Endothelial cell of umbilical vein (primary cell): ENCODE data around the gene TGM6. TPM values are rescaled to one million over a fixed set of nuclear protein-coding genes. Genes with fewer than 3 reads are reported as not detected.

Experiments used
- BruUV-seq: library from RNA; stranded (reverse); fragments of 400-500 nt; replicated peaks from 2 replicates; lab custom pipeline; 2021; lab: Mats Ljungman, UMichigan
- CTCF ChIA-PET: fragments of 300-600, 350-600 bp; sonication (Branson Sonifier 250); formaldehyde crosslinking; loops from one replicate; lab custom pipeline; 2021; ENCODE audit warnings: antibody characterized with exemption, inconsistent platforms; lab: Charles Lee
- POLR2A ChIA-PET: fragments of 300-600, 350-600 bp; sonication (Branson Sonifier 250); formaldehyde crosslinking; loops from one replicate; lab custom pipeline; 2021; ENCODE audit warnings: antibody characterized with exemption, inconsistent platforms; lab: Charles Lee
- DNase-seq: peaks from one replicate; pipeline ENCODE4 v3.0.0-alpha.2; 2011; ENCODE audit warnings: low read depth, low spot score
- FAIRE-seq: peaks from 2 replicates; lab custom pipeline; 2011; peaks lifted over from hg19 to GRCh38; lab: Jason Lieb, UNC
- H2AFZ ChIP-seq: 2 replicates; pipeline ENCODE4 v1.6.0; 2012; ENCODE audit warnings: low read depth, low read length, control low read depth, inconsistent platforms
- H3K27ac ChIP-seq: 2 replicates; pipeline ENCODE4 v1.5.1; 2011; ENCODE audit warnings: low read depth, mild to moderate bottlenecking, control low read depth, low read length, moderate library complexity; ENCODE audit not compliant: insufficient read depth
- H3K27me3 ChIP-seq, 2 experiments: 2 replicates each; pipeline versions ENCODE4 v1.6.0 to v1.6.1; 2011; ENCODE audit warnings: low read length in 2 of 2, mixed read lengths in 1 of 2; ENCODE audit not compliant: control insufficient read depth in 2 of 2, insufficient read depth in 2 of 2
- H3K36me3 ChIP-seq, 2 experiments: 2 replicates in 1 of 2; 3 replicates in 1 of 2; pipeline ENCODE4 v1.5.1; 2011; ENCODE audit warnings: low read length in 2 of 2, mild to moderate bottlenecking in 1 of 2, moderate library complexity in 1 of 2; ENCODE audit not compliant: control insufficient read depth in 2 of 2, insufficient read depth in 2 of 2; ENCODE audit errors: extremely low read depth in 1 of 2
- H3K4me1 ChIP-seq: 3 replicates; pipeline ENCODE4 v1.5.1; 2011; ENCODE audit warnings: mild to moderate bottlenecking, low read length; ENCODE audit not compliant: control insufficient read depth, insufficient read depth; ENCODE audit errors: extremely low read depth
- H3K4me2 ChIP-seq: 2 replicates; pipeline ENCODE4 v1.6.1; 2011; ENCODE audit warnings: low read length, control low read depth, mixed read lengths; ENCODE audit not compliant: insufficient read depth
- H3K4me3 ChIP-seq, 3 experiments: fragments of 200-600 bp in 1 of 3; sonication (generic), shearing (Covaris generic) in 1 of 3; replicated peaks in 1 of 3; 2 replicates each; pipeline ENCODE4 v1.5.1; 2011 to 2016; ENCODE audit warnings: control low read depth in 3 of 3, low read length in 3 of 3, mild to moderate bottlenecking in 2 of 3, inconsistent platforms in 1 of 3, low read depth in 1 of 3, moderate library complexity in 1 of 3; ENCODE audit not compliant: insufficient read depth in 1 of 3
- H3K79me2 ChIP-seq: 2 replicates; pipeline ENCODE4 v1.6.0; 2012; ENCODE audit warnings: low read length, inconsistent platforms; ENCODE audit not compliant: control insufficient read depth, insufficient read depth
- H3K9ac ChIP-seq: replicated peaks from 2 replicates; pipeline ENCODE3; 2011; ENCODE audit warnings: low read length, control low read depth; ENCODE audit not compliant: insufficient read depth; ENCODE audit errors: extremely low read depth
- H3K9me1 ChIP-seq: replicated peaks from 3 replicates; pipeline ENCODE4 v1.6.0; 2011; ENCODE audit warnings: mild to moderate bottlenecking, low read length; ENCODE audit not compliant: control insufficient read depth, insufficient read depth; ENCODE audit errors: extremely low read depth
- H3K9me3 ChIP-seq: replicated peaks from 2 replicates; pipeline ENCODE4 v1.5.1; 2012; ENCODE audit warnings: low read length, inconsistent platforms; ENCODE audit not compliant: control insufficient read depth, insufficient read depth
- H4K20me1 ChIP-seq: replicated peaks from 2 replicates; pipeline ENCODE3; 2011; ENCODE audit warnings: mild to moderate bottlenecking, low read length; ENCODE audit not compliant: control insufficient read depth, insufficient read depth; ENCODE audit errors: extremely low read depth
- EZH2 ChIP-seq: IDR thresholded peaks from 2 replicates; pipeline ENCODE4 v1.6.1; 2012; ENCODE audit warnings: borderline replicate concordance, low read depth, mild to moderate bottlenecking, moderate library complexity, low read length, inconsistent platforms; ENCODE audit not compliant: severe bottlenecking
- FOS ChIP-seq: IDR thresholded peaks from 2 replicates; pipeline ENCODE4 v1.6.1; 2011; ENCODE audit warnings: mild to moderate bottlenecking, low read length, moderate library complexity, borderline replicate concordance; ENCODE audit not compliant: insufficient read depth
- GATA2 ChIP-seq: IDR thresholded peaks from 2 replicates; pipeline ENCODE4 v1.7.0; 2011; ENCODE audit warnings: low read depth, mild to moderate bottlenecking, moderate library complexity, mixed read lengths, low read length; ENCODE audit not compliant: insufficient read length, insufficient read depth
- JUN ChIP-seq: IDR thresholded peaks from 2 replicates; pipeline ENCODE4 v1.6.1; 2011; ENCODE audit warnings: borderline replicate concordance, low read depth; ENCODE audit not compliant: insufficient read length, insufficient read depth
- MAX ChIP-seq: IDR thresholded peaks from 2 replicates; pipeline ENCODE4 v1.6.1; 2011; ENCODE audit not compliant: insufficient read depth, insufficient read length
- MYC ChIP-seq: IDR thresholded peaks from one replicate; pipeline ENCODE4 v1.6.1; 2011; ENCODE audit warnings: mild to moderate bottlenecking, low read depth, low read length
- POLR2A ChIP-seq: IDR thresholded peaks from 2 replicates; pipeline ENCODE4 v1.6.1; 2012; ENCODE audit warnings: low read depth, mild to moderate bottlenecking, control low read depth, low read length
- POLR2AphosphoS5 ChIP-seq: IDR thresholded peaks from 2 replicates; pipeline ENCODE4 v1.6.1; 2012; ENCODE audit warnings: low read depth, mild to moderate bottlenecking, control low read depth, low read length, moderate library complexity; ENCODE audit not compliant: insufficient read depth
- dilution Hi-C: fragments of 300-500 bp; cut with MboI; formaldehyde crosslinking; loops from one replicate; pipeline ENCODE4 v1.15.0; 2019; ENCODE audit warnings: low sequenced_read_pairs; ENCODE audit not compliant: extremely low pct_ligation_motif_present
- intact Hi-C: fragments of 100-400 bp; cut with micrococcal nuclease; formaldehyde crosslinking; loops from one replicate; pipeline ENCODE4 v1.10.0; 2022
- polyA plus RNA-seq, 4 experiments: library from polyadenylated mRNA; depleted of rRNA in 3 of 4; stranded (reverse) in 3 of 4; unstranded in 1 of 4; fragments of >200 nt; gene quantifications; 2 replicates each; pipeline versions ENCODE4 v1.2.1 to v1.2.3, GENCODE V29; 2011 to 2012; ENCODE audit warnings: missing spikeins in 1 of 4
- total RNA-seq: library from RNA; stranded (reverse); gene quantifications from 2 replicates; pipeline ENCODE4 v1.2.3, GENCODE V29; 2021
- TF ChIP-seq, protein P1 (sequence below), 2 donors: IDR thresholded peaks; 1 replicate in 1 of 2; 2 replicates in 1 of 2; pipeline ENCODE4 v1.5.1; 2011; ENCODE audit warnings: low read length in 2 of 2, mild to moderate bottlenecking in 2 of 2, moderate library complexity in 2 of 2, control low read depth in 1 of 2, inconsistent platforms in 1 of 2, low read depth in 1 of 2; ENCODE audit not compliant: insufficient read depth in 1 of 2; ENCODE audit errors: extremely low read depth in 1 of 2

TGM6 gene
- total and polyA plus RNA-seq, 2 donors (not counting 3 experiments of a cell fraction or from before 2014, with no cell fraction given), result not detected

GRCh38 chr20:2418388-2418787 lies 37.7 kb downstream of the TGM6 start:
- Histone ChIP-seq H3K79me2 (no peaks in the 10 kb centered on the region), H3K9me1 (no peaks in the 10 kb centered on the region), H3K4me1 (no peaks in the 10 kb centered on the region), H2AFZ (no peak overlapping the region), H3K27ac (no peak overlapping the region), H3K4me2 (no peak overlapping the region), H3K36me3 (no peaks in the 10 kb centered on the region), H3K9ac (no peak overlapping the region), H3K9me3 (no peaks in the 10 kb centered on the region), H3K4me3 (no peak overlapping the region), H4K20me1 (no peaks in the 10 kb centered on the region), H3K27me3 (peaks cover 2 to 10% of the 10 kb centered on the region in 2 experiments)
- FAIRE-seq (no peak), DNase-seq (no peak)
- intact Hi-C loops, result no loop called here
- ChIA-PET CTCF (no interaction called here), POLR2A (no interaction called here)
- TF ChIP-seq JUN, result no peak
- TF ChIP-seq, protein P1, sequence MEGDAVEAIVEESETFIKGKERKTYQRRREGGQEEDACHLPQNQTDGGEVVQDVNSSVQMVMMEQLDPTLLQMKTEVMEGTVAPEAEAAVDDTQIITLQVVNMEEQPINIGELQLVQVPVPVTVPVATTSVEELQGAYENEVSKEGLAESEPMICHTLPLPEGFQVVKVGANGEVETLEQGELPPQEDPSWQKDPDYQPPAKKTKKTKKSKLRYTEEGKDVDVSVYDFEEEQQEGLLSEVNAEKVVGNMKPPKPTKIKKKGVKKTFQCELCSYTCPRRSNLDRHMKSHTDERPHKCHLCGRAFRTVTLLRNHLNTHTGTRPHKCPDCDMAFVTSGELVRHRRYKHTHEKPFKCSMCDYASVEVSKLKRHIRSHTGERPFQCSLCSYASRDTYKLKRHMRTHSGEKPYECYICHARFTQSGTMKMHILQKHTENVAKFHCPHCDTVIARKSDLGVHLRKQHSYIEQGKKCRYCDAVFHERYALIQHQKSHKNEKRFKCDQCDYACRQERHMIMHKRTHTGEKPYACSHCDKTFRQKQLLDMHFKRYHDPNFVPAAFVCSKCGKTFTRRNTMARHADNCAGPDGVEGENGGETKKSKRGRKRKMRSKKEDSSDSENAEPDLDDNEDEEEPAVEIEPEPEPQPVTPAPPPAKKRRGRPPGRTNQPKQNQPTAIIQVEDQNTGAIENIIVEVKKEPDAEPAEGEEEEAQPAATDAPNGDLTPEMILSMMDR (IDR thresholded peaks at IDR 0.05; ENCODE audit: extremely low read depth in 1 of 2, insufficient read depth in 1 of 2, low read depth in 1 of 2, low read length in 2 of 2), result no peak
- TF ChIP-seq MAX, result no peak
- dilution Hi-C loops, result no loop called here
- BruUV-seq, result no TSS peak

GRCh38 chr20:2420510-2420909 lies 39.8 kb downstream of the TGM6 start:
- no peak overlapping the region for H3K4me3 ChIP-seq
- no peaks in the 10 kb centered on the region for H3K36me3 ChIP-seq
- dilution Hi-C loops, result no loop called here
- no peaks in the 10 kb centered on the region for H3K79me2 ChIP-seq
- no peaks in the 10 kb centered on the region for H3K4me1 ChIP-seq
- ChIA-PET CTCF (interaction anchor here (1.3 kb wide), 1 partner anchor 11 kb away, joined by 3 read pairs; no protein-coding TSS in a partner anchor), POLR2A (no interaction called here)
- FAIRE-seq (no peak), DNase-seq (no peak)
- H3K9me3 ChIP-seq, result no peaks in the 10 kb centered on the region
- no peaks in the 10 kb centered on the region for H3K9me1 ChIP-seq
- intact Hi-C loops, result no loop called here
- no peak overlapping the region for H3K4me2 ChIP-seq
- no TSS peak for BruUV-seq
- H3K9ac ChIP-seq, result no peak overlapping the region
- H3K27ac ChIP-seq, result no peak overlapping the region
- TF ChIP-seq GATA2, result no peak
- TF ChIP-seq, protein P1 (IDR thresholded peaks at IDR 0.05; ENCODE audit: extremely low read depth in 1 of 2, insufficient read depth in 1 of 2, low read depth in 1 of 2, low read length in 2 of 2), result no peak
- no peak for TF ChIP-seq JUN
- no peak for TF ChIP-seq POLR2A
- TF ChIP-seq FOS, result no peak
- no peak for TF ChIP-seq MAX
- no peak for TF ChIP-seq EZH2
- no peak for TF ChIP-seq MYC
- no peak for TF ChIP-seq POLR2AphosphoS5
- H4K20me1 ChIP-seq, result no peaks in the 10 kb centered on the region
- H3K27me3 ChIP-seq, result peaks cover 0 to 2% of the 10 kb centered on the region in 2 experiments
- H2AFZ ChIP-seq, result no peak overlapping the region
